ENCODE measurements around the gene SNTG2.

DNA sequence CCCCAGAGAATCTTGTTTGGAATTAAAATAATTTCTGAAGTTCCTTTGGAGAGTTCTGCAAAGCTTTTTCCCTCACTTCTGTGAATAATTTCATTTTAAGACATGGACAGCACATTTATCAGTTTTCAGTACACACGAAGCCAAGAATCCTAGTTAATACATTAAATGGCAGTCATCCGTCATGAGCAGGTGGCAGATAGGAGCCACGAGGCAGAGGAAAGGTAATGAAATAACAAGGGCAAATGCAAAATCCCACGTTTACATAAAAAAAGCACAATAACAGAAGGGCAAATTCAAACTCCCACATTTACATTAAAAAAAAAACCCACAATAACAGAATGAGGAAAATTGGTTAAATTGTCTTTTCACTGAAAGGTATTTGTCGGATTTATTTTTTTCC lies 25.9 kb upstream of the SNTG2 start:
- TF ChIP-seq POLR2AphosphoS5 (IDR thresholded peaks at IDR 0.05; ENCODE audit: low read depth, low read length) = no peak
- no peak for TF ChIP-seq POLR2A (IDR thresholded peaks at IDR 0.05; ENCODE audit: low read depth, low read length)
- no peak for TF ChIP-seq TAF1 (IDR thresholded peaks at IDR 0.05; ENCODE audit: borderline replicate concordance, low read depth, low read length)
